HCT116 (cell line): ENCODE results near the gene GET3. TPM values are rescaled to one million over a fixed set of nuclear protein-coding genes. Genes with fewer than 3 reads are reported as not detected.
A peak's percentile ranks its signal among the peaks of the same experiment; 100 is the strongest.

Experiments used
- ATAC-seq: fragments of 200-7000 bp; cut with Tn5 transposase; 2 replicates; pipeline ENCODE4 v1.9.1; 2020; ENCODE audit warnings: mild to moderate bottlenecking, moderate library complexity
- BruUV-seq: library from RNA; stranded (reverse); fragments of 400-500 nt; replicated peaks from 2 replicates; lab custom pipeline; 2021; lab: Mats Ljungman, UMichigan
- CTCF ChIA-PET: fragments of 300-600 bp; sonication (Branson Sonifier 250); formaldehyde crosslinking; loops from one replicate; lab custom pipeline; 2021; ENCODE audit warnings: antibody characterized with exemption; lab: Charles Lee
- POLR2A ChIA-PET: fragments of 300-600, 350-600 bp; sonication (Branson Sonifier 250); formaldehyde crosslinking; loops from one replicate; lab custom pipeline; 2021; ENCODE audit warnings: antibody characterized with exemption; lab: Charles Lee
- RAD21 ChIA-PET, 2 experiments: fragments of 300-600 bp; sonication (Branson Sonifier 250); formaldehyde crosslinking; loops; one replicate each; lab custom pipeline; 2023; ENCODE audit warnings: low total read pairs in 2 of 2; ENCODE audit not compliant: uncharacterized antibody in 2 of 2, unreplicated experiment in 2 of 2, low non-redundant PET in 1 of 2; lab: Charles Lee
- DNase-seq: peaks from one replicate; pipeline ENCODE4 v3.0.0-alpha.2; 2010; ENCODE audit warnings: low read depth, low spot score
- H2AFZ ChIP-seq: fragments of 200-600 bp; shearing (Covaris generic), sonication (generic); 2 replicates; pipeline ENCODE4 v1.6.1; 2017; ENCODE audit warnings: low read depth, mixed run types, mixed read lengths, antibody characterized with exemption, low read length; ENCODE audit not compliant: poor library complexity, severe bottlenecking
- H3K27ac ChIP-seq: 2 replicates; pipeline ENCODE4 v1.5.1; 2012; ENCODE audit warnings: low read depth, low read length
- H3K27me3 ChIP-seq: fragments of 200-600 bp; sonication (generic); 2 replicates; pipeline ENCODE4 v1.6.1; 2016; ENCODE audit warnings: mixed run types, low read length, mixed read lengths; ENCODE audit not compliant: insufficient read depth
- H3K36me3 ChIP-seq, 2 experiments: fragments of 200-500 bp in 1 of 2; fragments of 200-600 bp in 1 of 2; sonication (Bioruptor generic) in 1 of 2; sonication (generic) in 1 of 2; 2 replicates each; pipeline versions ENCODE4 v1.5.1 to v1.6.1; 2014 to 2016; ENCODE audit warnings: low read length in 2 of 2, inconsistent platforms in 1 of 2, mixed read lengths in 1 of 2, mixed run types in 1 of 2; ENCODE audit not compliant: insufficient read depth in 2 of 2, control insufficient read depth in 1 of 2
- H3K4me1 ChIP-seq, 2 experiments: fragments of 200-600 bp in 1 of 2; sonication (generic) in 1 of 2; 2 replicates each; pipeline versions ENCODE4 v1.5.1 to v1.6.1; 2012 to 2017; ENCODE audit warnings: low read length in 2 of 2, inconsistent platforms in 1 of 2, mild to moderate bottlenecking in 1 of 2, mixed read lengths in 1 of 2, mixed run types in 1 of 2, moderate library complexity in 1 of 2; ENCODE audit not compliant: insufficient read depth in 2 of 2, control insufficient read depth in 1 of 2
- H3K4me2 ChIP-seq: fragments of 200-600 bp; sonication (generic); 2 replicates; pipeline ENCODE4 v1.6.1; 2017; ENCODE audit warnings: mixed run types, low read length, mixed read lengths
- H3K4me3 ChIP-seq, 2 experiments: fragments of 200-600 bp in 1 of 2; sonication (generic) in 1 of 2; replicated peaks in 1 of 2; 2 replicates each; pipeline ENCODE4 v1.5.1; 2011 to 2016; ENCODE audit warnings: low read length in 2 of 2, control low read depth in 1 of 2, low read depth in 1 of 2, mild to moderate bottlenecking in 1 of 2, mixed read lengths in 1 of 2, mixed run types in 1 of 2
- H3K79me2 ChIP-seq: fragments of 200-600 bp; sonication (generic); 2 replicates; pipeline ENCODE4 v1.6.1; 2017; ENCODE audit warnings: mild to moderate bottlenecking, mixed run types, low read length, moderate library complexity, mixed read lengths; ENCODE audit not compliant: insufficient read depth
- H3K9ac ChIP-seq: fragments of 200-600 bp; sonication (generic); 2 replicates; pipeline ENCODE4 v1.6.1; 2016; ENCODE audit warnings: low read length, mixed read lengths
- H3K9me2 ChIP-seq: fragments of 200-600 bp; sonication (generic), shearing (Covaris generic); 2 replicates; pipeline ENCODE4 v1.6.1; 2017; ENCODE audit warnings: mixed run types, mild to moderate bottlenecking, moderate library complexity; ENCODE audit not compliant: insufficient read depth
- H3K9me3 ChIP-seq, 2 experiments: fragments of 200-500 bp in 1 of 2; fragments of 200-600 bp in 1 of 2; sonication (Bioruptor generic) in 1 of 2; sonication (generic) in 1 of 2; 2 replicates each; pipeline ENCODE4 v1.6.1; 2014 to 2017; ENCODE audit warnings: low read length in 2 of 2, mixed read lengths in 2 of 2, inconsistent platforms in 1 of 2, low read depth in 1 of 2, mild to moderate bottlenecking in 1 of 2, mixed run types in 1 of 2, moderate library complexity in 1 of 2; ENCODE audit not compliant: control insufficient read depth in 1 of 2, insufficient read depth in 1 of 2
- H4K20me1 ChIP-seq: fragments of 200-600 bp; sonication (generic), shearing (Covaris generic); 2 replicates; pipeline ENCODE4 v1.6.1; 2017; ENCODE audit warnings: mixed run types, mild to moderate bottlenecking, moderate library complexity; ENCODE audit not compliant: insufficient read depth
- ATF3 ChIP-seq: IDR thresholded peaks from 2 replicates; pipeline ENCODE4 v1.6.1; 2012
- CBX3 ChIP-seq: IDR thresholded peaks from 2 replicates; pipeline ENCODE4 v1.6.1; 2012; ENCODE audit warnings: low read depth
- CEBPB ChIP-seq: IDR thresholded peaks from 2 replicates; pipeline ENCODE4 v1.6.1; 2012; ENCODE audit warnings: low read depth
- CTCF ChIP-seq, 3 experiments: fragments of 200-600 bp in 1 of 3; sonication (generic) in 1 of 3; IDR thresholded peaks in 2 of 3; conservative IDR thresholded peaks in 1 of 3; 2 replicates each; pipeline ENCODE4 v1.5.1; 2012 to 2017; ENCODE audit warnings: low read depth in 2 of 3, low read length in 2 of 3, antibody characterized with exemption in 1 of 3, borderline replicate concordance in 1 of 3, control low read depth in 1 of 3, mild to moderate bottlenecking in 1 of 3, mixed read lengths in 1 of 3, mixed run types in 1 of 3, moderate library complexity in 1 of 3; ENCODE audit not compliant: insufficient read depth in 1 of 3
- EGR1 ChIP-seq: IDR thresholded peaks from 2 replicates; pipeline ENCODE4 v1.6.1; 2012; ENCODE audit warnings: low read depth
- EZH2 ChIP-seq: fragments of 200-600 bp; sonication (generic); IDR thresholded peaks from 2 replicates; pipeline ENCODE4 v1.6.1; 2017; ENCODE audit warnings: antibody characterized with exemption, mixed run types
- EZH2phosphoT487 ChIP-seq: fragments of 200-600 bp; IDR thresholded peaks from 2 replicates; pipeline ENCODE4 v1.6.1; 2018; ENCODE audit warnings: antibody characterized with exemption, borderline replicate concordance
- JUND ChIP-seq: IDR thresholded peaks from 2 replicates; pipeline ENCODE4 v1.6.1; 2012
- MAX ChIP-seq: IDR thresholded peaks from 2 replicates; pipeline ENCODE4 v1.6.1; 2012
- POLR2A ChIP-seq: IDR thresholded peaks from 2 replicates; pipeline ENCODE4 v1.7.0; 2011; ENCODE audit warnings: borderline replicate concordance; ENCODE audit not compliant: insufficient read depth, insufficient read length; ENCODE audit errors: extremely low read depth
- POLR2AphosphoS5 ChIP-seq: IDR thresholded peaks from 2 replicates; pipeline ENCODE4 v1.6.1; 2011; ENCODE audit warnings: mild to moderate bottlenecking, low read depth, low read length, moderate library complexity
- REST ChIP-seq: IDR thresholded peaks from 2 replicates; pipeline ENCODE4 v1.6.1; 2012; ENCODE audit warnings: low read depth
- SIN3A ChIP-seq: IDR thresholded peaks from 2 replicates; pipeline ENCODE4 v1.6.1; 2012; ENCODE audit warnings: low read depth
- SP1 ChIP-seq: IDR thresholded peaks from 2 replicates; pipeline ENCODE4 v1.6.1; 2012; ENCODE audit warnings: low read depth
- SRF ChIP-seq: IDR thresholded peaks from 2 replicates; pipeline ENCODE4 v1.6.1; 2012; ENCODE audit warnings: low read depth
- TCF7L2 ChIP-seq: IDR thresholded peaks from 2 replicates; pipeline ENCODE4 v1.7.0; 2011; ENCODE audit warnings: borderline replicate concordance, inconsistent platforms; ENCODE audit not compliant: insufficient read depth, insufficient read length; ENCODE audit errors: extremely low read depth
- YY1 ChIP-seq: IDR thresholded peaks from 2 replicates; pipeline ENCODE4 v1.6.1; 2011; ENCODE audit warnings: low read length, low read depth, moderate library complexity, mild to moderate bottlenecking; ENCODE audit not compliant: insufficient replicate concordance; ENCODE audit errors: extremely low read depth
- ZBTB33 ChIP-seq: IDR thresholded peaks from 2 replicates; pipeline ENCODE4 v1.6.1; 2011; ENCODE audit warnings: mild to moderate bottlenecking, low read length, moderate library complexity; ENCODE audit not compliant: insufficient replicate concordance; ENCODE audit errors: extremely low read depth
- ZFX ChIP-seq: fragments of 450-650 bp; IDR thresholded peaks from 2 replicates; pipeline ENCODE4 v1.6.1; 2017
- ZNF274 ChIP-seq: fragments of 200-500 bp; sonication (Bioruptor generic); IDR thresholded peaks from 2 replicates; pipeline ENCODE4 v1.6.1; 2014; ENCODE audit warnings: mild to moderate bottlenecking, low read depth, low read length, inconsistent platforms
- intact Hi-C: fragments of 100-400 bp; cut with micrococcal nuclease; formaldehyde crosslinking; loops from 2 replicates; pipeline ENCODE4 v1.10.0; 2022
- total RNA-seq: library from RNA; stranded (reverse); gene quantifications from one replicate; pipeline ENCODE4 v1.2.1, GENCODE V29; 2021; ENCODE audit not compliant: unreplicated experiment

The GET3 gene
- total RNA-seq, 1 experiment from 2014 or later = 77.6 TPM

GRCh38 chr19:12751635-12752034, 14.3 kb downstream of the GET3 start, which contains the start of gene BEST2:
BEST2 (plus strand) TSS chr19:12751791; CDS start chr19:12752593, 802 bp downstream.
- no peaks in the 10 kb centered on the region for H3K79me2 ChIP-seq
- H3K27me3 ChIP-seq = no peaks in the 10 kb centered on the region
- H3K36me3 ChIP-seq = peaks cover 0 to 12% of the 10 kb centered on the region in 2 experiments; a peak in 3 of 4 replicates
- H3K27ac ChIP-seq = no peak within 1 kb of the TSS
- DNase-seq (no peak), ATAC-seq (peak; percentile 35; the same call in 1 of the 2 replicates)
- CTCF ChIA-PET = interaction anchor here (1.5 kb wide), 1 partner anchor 9 kb away, joined by 4 read pairs; no protein-coding TSS in a partner anchor
- no peak within 1 kb of the TSS for H3K4me2 ChIP-seq
- H3K9me3 ChIP-seq = no peaks in the 10 kb centered on the region
- POLR2A ChIA-PET = no interaction called here
- no peak within 1 kb of the TSS for H2AFZ ChIP-seq
- H3K9me2 ChIP-seq = no peaks in the 10 kb centered on the region
- H3K4me3 ChIP-seq = no peak within 1 kb of the TSS
- no TSS peak for BruUV-seq
- no peaks in the 10 kb centered on the region for H3K4me1 ChIP-seq
- no peak within 1 kb of the TSS for H3K9ac ChIP-seq
- no peaks in the 10 kb centered on the region for H4K20me1 ChIP-seq
- TF ChIP-seq CBX3 = no peak
- TF ChIP-seq SP1 = no peak
- no peak for TF ChIP-seq EZH2
- TF ChIP-seq SIN3A = no peak
- TF ChIP-seq ZNF274 = no peak
- TF ChIP-seq YY1 = no peak
- no peak for TF ChIP-seq CEBPB
- no peak for TF ChIP-seq JUND
- no peak for TF ChIP-seq TCF7L2
- no peak for TF ChIP-seq POLR2AphosphoS5
- TF ChIP-seq ZBTB33 = no peak
- TF ChIP-seq SRF = no peak
- no peak for TF ChIP-seq CTCF (IDR thresholded peaks at IDR 0.05 in 2 of 3, conservative IDR thresholded peaks at IDR 0.05 in 1 of 3; ENCODE audit: borderline replicate concordance in 1 of 3, insufficient read depth in 1 of 3, low read depth in 2 of 3, low read length in 2 of 3)
- no peak for TF ChIP-seq REST
- no peak for TF ChIP-seq ZFX
- TF ChIP-seq ATF3 = no peak
- no peak for TF ChIP-seq MAX
- TF ChIP-seq EZH2phosphoT487 = no peak
- TF ChIP-seq POLR2A = no peak
- no peak for TF ChIP-seq EGR1
- RAD21 ChIA-PET = no interaction called here
- intact Hi-C loops = no loop called here
